Rectal smooth muscle tissue (tissue), 1 donor: ENCODE measurements around the gene OR51E1.

Experiments used
- H3K27ac ChIP-seq: one replicate; pipeline ENCODE4 v1.7.0; 2013; ENCODE audit warnings: low read depth, low read length, inconsistent platforms
- H3K27me3 ChIP-seq: one replicate; pipeline ENCODE4 v1.7.0; 2013; ENCODE audit warnings: low read length; ENCODE audit not compliant: control insufficient read depth, insufficient read depth
- H3K36me3 ChIP-seq: one replicate; pipeline ENCODE4 v1.7.0; 2013; ENCODE audit warnings: low read length; ENCODE audit not compliant: control insufficient read depth, insufficient read depth
- H3K4me1 ChIP-seq: one replicate; pipeline ENCODE4 v1.7.0; 2013; ENCODE audit warnings: low read length; ENCODE audit not compliant: control insufficient read depth, insufficient read depth
- H3K4me3 ChIP-seq: one replicate; pipeline ENCODE4 v1.7.0; 2013; ENCODE audit warnings: low read length
- H3K9ac ChIP-seq: one replicate; pipeline ENCODE4 v1.7.0; 2013; ENCODE audit warnings: low read length

Gene OR51E1

DNA sequence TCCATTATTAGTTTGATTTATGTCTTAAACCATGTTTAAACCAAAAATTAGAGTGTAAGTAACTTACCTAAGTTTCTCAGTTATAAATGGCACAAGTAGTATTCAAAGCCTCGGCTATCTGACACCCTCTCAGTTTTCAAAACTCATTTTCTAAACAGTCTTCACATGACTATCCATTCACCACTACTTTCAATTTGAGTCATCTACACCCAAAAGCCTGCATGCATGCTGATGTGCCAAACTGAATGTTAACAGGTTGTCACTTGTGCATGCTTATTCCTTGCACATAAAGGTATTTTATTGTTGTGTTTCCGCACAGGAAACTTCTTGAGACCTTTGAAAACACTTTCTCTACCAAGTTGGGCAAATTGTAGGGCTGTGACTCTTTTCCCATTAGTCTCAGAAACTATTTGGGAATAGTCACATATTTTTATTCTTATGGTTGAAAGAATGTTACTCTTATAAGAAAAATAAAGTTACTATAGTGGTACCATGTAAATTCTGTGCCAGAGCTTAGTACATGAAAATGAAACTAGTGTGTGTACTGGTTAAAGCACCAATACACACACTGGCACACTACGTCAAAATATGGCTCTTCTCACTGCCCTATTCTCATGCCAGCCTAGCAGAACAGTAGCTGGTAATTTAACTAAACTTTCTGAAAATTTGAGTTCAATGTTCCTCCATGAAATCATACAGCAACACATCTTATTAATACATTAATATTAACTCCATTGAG, 56.1 kb downstream of the OR51E1 start:
- peaks cover 19% of the 10 kb centered on the region for H3K4me1 ChIP-seq
- no peak overlapping the region for H3K9ac ChIP-seq
- H3K27me3 ChIP-seq, result no peaks in the 10 kb centered on the region
- H3K4me3 ChIP-seq, result no peak overlapping the region
- no peaks in the 10 kb centered on the region for H3K36me3 ChIP-seq
- H3K27ac ChIP-seq, result no peak overlapping the region

DNA sequence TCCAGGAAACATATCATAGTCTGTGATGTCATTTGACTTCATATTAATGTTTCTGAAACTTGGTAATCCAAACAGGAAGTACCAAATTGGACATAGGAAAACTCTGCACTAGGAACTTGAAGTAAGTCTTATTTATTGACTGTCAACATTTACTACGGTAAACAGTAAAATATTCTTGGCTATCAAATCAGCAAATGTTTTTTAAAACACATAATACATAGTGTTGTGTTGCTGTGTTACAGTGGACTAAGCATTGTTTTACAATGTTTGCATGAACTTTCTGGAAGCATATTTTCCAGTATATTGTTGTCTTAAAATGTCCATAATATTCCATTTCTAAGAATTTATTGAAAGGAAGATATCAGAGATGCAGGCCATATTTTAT, 56.6 kb downstream of the OR51E1 start:
- no peak overlapping the region for H3K4me3 ChIP-seq
- H3K9ac ChIP-seq, result no peak overlapping the region
- H3K27ac ChIP-seq, result no peak overlapping the region
- no peaks in the 10 kb centered on the region for H3K36me3 ChIP-seq
- H3K27me3 ChIP-seq, result no peaks in the 10 kb centered on the region
- H3K4me1 ChIP-seq, result peaks cover 18% of the 10 kb centered on the region

DNA sequence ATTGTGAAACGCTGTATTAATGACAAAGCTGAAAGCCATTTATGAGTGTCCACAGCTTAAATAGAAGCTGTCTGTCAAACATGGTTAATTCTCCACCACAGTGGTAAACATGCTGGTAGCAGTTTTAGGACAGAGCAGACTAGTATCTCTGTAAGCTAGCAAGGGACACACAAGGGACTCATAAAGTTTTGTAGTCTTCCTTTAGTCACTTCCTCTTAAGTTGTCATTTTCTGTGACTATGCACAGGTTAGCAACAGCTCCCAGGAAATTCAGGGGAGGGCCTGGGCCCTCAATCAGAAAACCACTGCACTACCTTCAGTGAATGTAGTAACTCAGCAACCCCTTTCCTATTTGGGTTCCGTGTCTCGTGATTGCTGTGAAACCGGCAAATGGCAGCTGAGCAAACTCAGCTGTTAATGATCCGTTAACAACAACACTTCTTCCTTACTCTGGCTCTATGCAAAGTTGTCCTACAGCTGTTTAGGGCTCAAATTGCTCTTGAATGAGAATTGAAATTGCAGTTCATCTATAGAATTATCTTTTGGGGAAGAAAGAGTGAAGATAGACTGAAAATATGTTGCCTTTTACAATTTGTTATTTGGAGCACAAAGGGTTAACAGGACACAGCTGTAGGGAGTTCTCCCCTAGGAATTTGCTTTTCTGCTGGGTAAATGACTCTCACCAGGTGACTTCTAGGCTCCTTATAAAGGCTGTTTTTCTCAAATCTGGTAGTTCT, 60.4 kb downstream of the OR51E1 start, which contains the start of gene MMP26:
TSS of gene MMP26 (plus strand) at position 731 of the 736 bp plus-strand sequence.
- Histone ChIP-seq H3K27ac (peak within 1 kb of the TSS; percentile 40), H3K4me1 (peaks cover 18% of the 10 kb centered on the region), H3K36me3 (no peaks in the 10 kb centered on the region), H3K27me3 (no peaks in the 10 kb centered on the region), H3K9ac (no peak within 1 kb of the TSS), H3K4me3 (no peak within 1 kb of the TSS)

DNA sequence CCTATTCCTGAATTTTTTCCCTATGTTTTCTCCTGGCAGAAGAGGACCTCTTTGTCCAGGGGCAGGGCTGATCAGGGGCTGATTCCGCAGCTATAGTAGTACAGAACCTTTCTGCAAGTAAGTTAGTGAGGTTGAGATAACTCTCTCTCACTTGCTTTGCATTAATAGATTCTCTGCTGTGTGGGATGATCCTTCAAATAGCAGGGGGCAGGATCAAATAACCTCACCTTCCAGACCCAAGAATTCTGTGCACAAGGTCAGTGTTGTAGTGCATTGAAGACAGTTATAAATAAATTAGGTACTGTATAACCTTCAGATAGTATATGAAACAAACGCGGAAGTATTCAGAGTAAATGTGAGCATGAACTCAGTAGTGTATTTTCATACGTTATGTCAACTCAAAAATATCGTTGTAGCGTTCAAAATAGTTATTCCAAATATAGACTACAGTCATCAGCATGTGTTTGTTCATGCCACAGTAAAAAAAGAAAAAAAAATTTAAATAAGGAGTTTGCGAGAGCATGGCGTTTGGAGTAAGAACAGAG, 61.1 kb downstream of the OR51E1 start:
- Histone ChIP-seq H3K27me3 (no peaks in the 10 kb centered on the region), H3K36me3 (no peaks in the 10 kb centered on the region), H3K9ac (no peak overlapping the region), H3K27ac (no peak overlapping the region), H3K4me1 (peaks cover 18% of the 10 kb centered on the region), H3K4me3 (no peak overlapping the region)
